ENCODE measurements around the gene MRTO4. TPM values are rescaled to one million over a fixed set of nuclear protein-coding genes. Genes with fewer than 3 reads are reported as not detected.
"Not testable (repeated sequence)": the region's sequence is repeated elsewhere in the genome, so short reads cannot be mapped to it uniquely, and the experiment has no call there.

The MRTO4 gene
- total and polyA plus RNA-seq, 8 donors, result 17.6 to 34.6 (median 30.9) TPM

DNA sequence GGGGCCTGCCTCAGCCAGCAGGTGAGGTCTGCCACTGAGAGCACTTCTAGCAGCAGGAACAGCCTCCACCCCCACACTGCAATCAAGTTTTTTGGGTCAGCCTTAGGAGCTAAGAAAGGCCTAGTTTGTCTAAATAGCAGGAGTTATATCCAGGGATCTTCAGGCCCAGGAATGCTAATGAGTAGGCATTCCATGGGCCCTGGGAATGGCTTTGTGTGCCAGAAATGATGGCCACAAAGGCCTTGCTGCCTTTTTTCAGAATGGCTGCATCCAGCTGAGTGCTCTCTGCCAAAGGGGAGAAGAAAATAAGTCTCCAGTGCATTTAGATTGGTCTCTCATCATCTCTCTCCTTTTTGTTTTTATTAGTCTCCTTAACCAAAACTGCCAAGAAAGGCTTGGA, 2.8 kb downstream of the MRTO4 start:
- H3K27me3 ChIP-seq, result no peaks in the 10 kb centered on the region
- intact Hi-C loops (cut with DNase I), result no loop called here
- no peak overlapping the region for H3K27ac ChIP-seq
- no peaks in the 10 kb centered on the region for H3K9me3 ChIP-seq
- ATAC-seq, result no peak
- peaks cover 20 to 40% of the 10 kb centered on the region in 2 donors for H3K4me1 ChIP-seq
- H3K36me3 ChIP-seq, result peaks cover 0 to 46% of the 10 kb centered on the region in 2 donors
- DNase-seq, result no peak
- TF ChIP-seq, protein P1, sequence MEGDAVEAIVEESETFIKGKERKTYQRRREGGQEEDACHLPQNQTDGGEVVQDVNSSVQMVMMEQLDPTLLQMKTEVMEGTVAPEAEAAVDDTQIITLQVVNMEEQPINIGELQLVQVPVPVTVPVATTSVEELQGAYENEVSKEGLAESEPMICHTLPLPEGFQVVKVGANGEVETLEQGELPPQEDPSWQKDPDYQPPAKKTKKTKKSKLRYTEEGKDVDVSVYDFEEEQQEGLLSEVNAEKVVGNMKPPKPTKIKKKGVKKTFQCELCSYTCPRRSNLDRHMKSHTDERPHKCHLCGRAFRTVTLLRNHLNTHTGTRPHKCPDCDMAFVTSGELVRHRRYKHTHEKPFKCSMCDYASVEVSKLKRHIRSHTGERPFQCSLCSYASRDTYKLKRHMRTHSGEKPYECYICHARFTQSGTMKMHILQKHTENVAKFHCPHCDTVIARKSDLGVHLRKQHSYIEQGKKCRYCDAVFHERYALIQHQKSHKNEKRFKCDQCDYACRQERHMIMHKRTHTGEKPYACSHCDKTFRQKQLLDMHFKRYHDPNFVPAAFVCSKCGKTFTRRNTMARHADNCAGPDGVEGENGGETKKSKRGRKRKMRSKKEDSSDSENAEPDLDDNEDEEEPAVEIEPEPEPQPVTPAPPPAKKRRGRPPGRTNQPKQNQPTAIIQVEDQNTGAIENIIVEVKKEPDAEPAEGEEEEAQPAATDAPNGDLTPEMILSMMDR (IDR thresholded peaks at IDR 0.05), result no peak
- H3K4me3 ChIP-seq, result no peak overlapping the region

DNA sequence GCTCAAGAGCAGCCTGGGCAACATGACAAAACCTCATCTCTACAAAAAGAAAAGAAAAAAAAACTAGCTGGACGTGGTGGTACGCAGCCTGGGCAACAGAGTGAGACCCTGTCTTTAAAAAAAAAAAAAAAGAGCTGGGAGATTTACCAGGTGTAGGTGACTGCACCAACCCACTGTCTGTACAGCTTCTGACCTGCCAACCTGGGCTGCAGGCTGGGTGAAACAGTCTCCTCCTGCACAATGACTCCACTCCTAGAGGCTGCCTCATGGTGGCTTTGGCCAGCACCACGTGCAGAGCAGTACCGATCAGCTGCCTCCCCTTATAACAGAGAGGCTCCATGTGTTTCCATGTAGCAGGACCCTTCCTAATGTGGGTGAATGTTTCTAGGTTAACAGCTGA, 3.7 kb downstream of the MRTO4 start:
- H3K4me3 ChIP-seq, result no peak overlapping the region
- peaks cover 0 to 55% of the 10 kb centered on the region in 2 donors for H3K36me3 ChIP-seq
- TF ChIP-seq, protein P1 (IDR thresholded peaks at IDR 0.05), result no peak
- H3K27ac ChIP-seq, result no peak overlapping the region
- H3K4me1 ChIP-seq, result peaks cover 18 to 32% of the 10 kb centered on the region in 2 donors
- intact Hi-C loops (cut with DNase I), result no loop called here
- ATAC-seq (no peak), DNase-seq (no peak)
- H3K9me3 ChIP-seq, result no peaks in the 10 kb centered on the region
- H3K27me3 ChIP-seq, result no peaks in the 10 kb centered on the region

DNA sequence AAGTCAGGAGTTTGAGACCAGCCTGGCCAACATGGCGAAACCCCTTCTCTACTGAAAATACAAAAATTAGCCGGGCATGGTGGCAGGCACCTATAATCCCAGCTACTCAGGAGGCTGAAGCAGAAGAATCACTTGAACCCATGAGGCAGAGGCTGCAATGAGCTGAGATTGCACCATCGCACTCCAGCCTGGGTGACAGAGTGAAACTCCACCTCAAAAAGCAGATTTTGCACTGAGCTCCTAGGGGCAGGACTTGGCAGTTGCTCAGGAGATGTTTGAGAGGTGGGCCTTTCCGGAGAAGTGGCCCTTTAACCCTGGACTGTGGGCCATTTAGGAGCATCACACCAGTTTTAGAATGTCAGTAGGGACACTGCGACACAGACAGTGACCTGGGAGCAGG, 4.7 kb downstream of the MRTO4 start:
- H3K27ac ChIP-seq; ATAC-seq; H3K27me3 ChIP-seq; DNase-seq; H3K4me3 ChIP-seq; intact Hi-C loops (cut with DNase I); H3K9me3 ChIP-seq: not testable (repeated sequence)
- Histone ChIP-seq H3K4me1 (peaks cover 11 to 24% of the 10 kb centered on the region in 2 donors), H3K36me3 (peaks cover 0 to 61% of the 10 kb centered on the region in 2 donors)

DNA sequence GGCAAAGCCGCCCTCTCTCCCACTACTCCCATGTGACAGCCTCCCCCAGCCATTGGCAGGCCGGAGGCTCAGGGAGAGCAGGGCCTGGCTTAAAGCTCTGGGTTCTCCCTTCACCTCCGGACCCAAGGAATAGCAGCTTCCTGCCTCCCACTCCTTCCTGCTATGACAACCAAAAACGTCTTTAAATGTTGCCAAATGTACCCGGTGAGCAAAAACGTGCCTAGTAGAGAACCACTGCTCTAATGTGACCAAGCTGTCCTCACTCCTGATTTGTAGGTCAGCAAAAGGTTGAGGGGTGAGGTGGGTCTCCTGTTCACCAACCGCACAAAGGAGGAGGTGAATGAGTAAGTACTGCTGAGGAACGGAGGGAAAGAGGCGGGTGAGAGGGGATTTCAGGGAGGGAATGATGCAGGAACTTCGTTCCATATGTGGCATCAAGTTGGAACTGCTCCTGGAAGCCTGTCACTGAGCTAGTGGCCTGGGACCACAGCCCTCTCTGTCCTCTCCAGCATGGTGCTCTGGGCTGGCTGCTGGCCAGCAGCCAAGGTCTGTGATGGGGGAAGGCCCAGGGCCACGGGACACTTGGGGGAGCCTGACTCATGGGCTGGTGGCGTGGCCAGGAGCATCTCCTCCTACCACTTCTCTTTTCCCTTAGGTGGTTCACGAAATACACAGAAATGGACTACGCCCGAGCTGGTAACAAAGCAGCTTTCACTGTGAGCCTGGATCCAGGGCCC, 5.7 kb downstream of the MRTO4 start:
- no peak for ATAC-seq
- intact Hi-C loops (cut with DNase I), result no loop called here
- H3K36me3 ChIP-seq, result peaks cover 0 to 61% of the 10 kb centered on the region in 2 donors

DNA sequence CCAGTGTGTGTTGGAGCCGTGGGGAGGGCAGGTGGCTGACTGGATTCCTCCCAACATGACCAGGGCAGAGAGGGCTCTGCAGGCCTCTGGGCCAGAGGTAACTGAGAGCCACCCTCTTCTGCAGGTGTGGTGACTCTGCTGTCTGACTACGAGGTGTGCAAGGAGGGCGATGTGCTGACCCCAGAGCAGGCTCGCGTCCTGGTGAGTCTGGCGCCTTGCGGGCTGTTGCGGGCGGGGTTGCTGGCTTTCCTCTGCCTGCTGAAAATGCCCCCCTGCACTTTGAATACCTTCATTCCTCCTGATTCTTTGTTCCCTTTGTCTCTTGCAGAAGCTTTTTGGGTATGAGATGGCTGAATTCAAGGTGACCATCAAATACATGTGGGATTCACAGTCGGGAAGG, 6.7 kb downstream of the MRTO4 start:
- intact Hi-C loops (cut with DNase I), result no loop called here
- H3K4me3 ChIP-seq, result no peak overlapping the region
- no peak overlapping the region for H3K27ac ChIP-seq
- H3K36me3 ChIP-seq, result peaks cover 0 to 61% of the 10 kb centered on the region in 2 donors
- TF ChIP-seq, protein P1 (IDR thresholded peaks at IDR 0.05), result no peak
- no peaks in the 10 kb centered on the region for H3K27me3 ChIP-seq
- peaks cover 0 to 8% of the 10 kb centered on the region in 2 donors for H3K4me1 ChIP-seq
- H3K9me3 ChIP-seq, result no peaks in the 10 kb centered on the region
- no peak for DNase-seq
- ATAC-seq, result no peak

More for the DNA sequence above, 5.7 kb downstream of the MRTO4 start:
- no peaks in the 10 kb centered on the region for H3K9me3 ChIP-seq
- peaks cover 9 to 18% of the 10 kb centered on the region in 2 donors for H3K4me1 ChIP-seq
- no peaks in the 10 kb centered on the region for H3K27me3 ChIP-seq
- no peak overlapping the region for H3K4me3 ChIP-seq
- H3K27ac ChIP-seq, result no peak overlapping the region
- DNase-seq, result peak in 1 of 4 donors; percentile 36
- TF ChIP-seq, protein P1 (IDR thresholded peaks at IDR 0.05), result no peak

Measured in left lung (tissue), 10 donors.